ENCODE data around the gene ARFGEF3.
A peak's percentile ranks its signal among the peaks of the same experiment; 100 is the strongest.

Gene ARFGEF3

GRCh38 chr6:138215093-138215782 is 53.5 kb downstream of the ARFGEF3 start:
- DNase-seq (ENCODE audit: low read depth), result no peak

GRCh38 chr6:138218449-138218848 is 56.7 kb downstream of the ARFGEF3 start, which contains the start of gene PBOV1:
PBOV1 (minus strand) TSS chr6:138218491; CDS start chr6:138218395, 96 bp downstream.
- no peak for DNase-seq (ENCODE audit: low read depth)

- DNase-seq (ENCODE audit: low read depth), result no peak
Measured at GRCh38 chr6:138219398-138219797, 57.7 kb downstream of the ARFGEF3 start.

- DNase-seq (ENCODE audit: low read depth), result no peak
Measured at GRCh38 chr6:138219901-138220300, 58.2 kb downstream of the ARFGEF3 start.

GRCh38 chr6:138222901-138223546 is 61.3 kb downstream of the ARFGEF3 start:
- no peak for DNase-seq (ENCODE audit: low read depth)

- DNase-seq (ENCODE audit: low read depth), result no peak
Measured at GRCh38 chr6:138225953-138226352, 64.2 kb downstream of the ARFGEF3 start.

GRCh38 chr6:138226700-138227315 is 65.1 kb downstream of the ARFGEF3 start:
- DNase-seq (ENCODE audit: low read depth), result no peak

GRCh38 chr6:138227316-138227781 is 65.6 kb downstream of the ARFGEF3 start:
- DNase-seq (ENCODE audit: low read depth), result no peak

GRCh38 chr6:138229072-138229471 is 67.3 kb downstream of the ARFGEF3 start:
- DNase-seq (ENCODE audit: low read depth), result no peak

GRCh38 chr6:138229663-138230179 is 68.0 kb downstream of the ARFGEF3 start:
- no peak for DNase-seq (ENCODE audit: low read depth)

- DNase-seq (ENCODE audit: low read depth), result no peak
Measured at GRCh38 chr6:138230221-138230620, 68.5 kb downstream of the ARFGEF3 start.

- no peak for DNase-seq (ENCODE audit: low read depth)
Measured at GRCh38 chr6:138230759-138231380, 69.1 kb downstream of the ARFGEF3 start.

GRCh38 chr6:138231381-138231886 is 69.7 kb downstream of the ARFGEF3 start:
- DNase-seq (ENCODE audit: low read depth), result no peak

GRCh38 chr6:138234363-138234762 is 72.6 kb downstream of the ARFGEF3 start:
- no peak for DNase-seq (ENCODE audit: low read depth)

GRCh38 chr6:138235205-138235604 is 73.5 kb downstream of the ARFGEF3 start:
- no peak for DNase-seq (ENCODE audit: low read depth)

- DNase-seq (ENCODE audit: low read depth), result no peak
Measured at GRCh38 chr6:138235693-138236092, 74.0 kb downstream of the ARFGEF3 start.

GRCh38 chr6:138237463-138237862 is 75.7 kb downstream of the ARFGEF3 start:
- DNase-seq (ENCODE audit: low read depth), result no peak

GRCh38 chr6:138238368-138238767 is 76.6 kb downstream of the ARFGEF3 start:
- DNase-seq (ENCODE audit: low read depth), result no peak

GRCh38 chr6:138239774-138240173 is 78.0 kb downstream of the ARFGEF3 start:
- DNase-seq (ENCODE audit: low read depth), result no peak

GRCh38 chr6:138240476-138241245 is 78.9 kb downstream of the ARFGEF3 start:
- DNase-seq (ENCODE audit: low read depth), result peak; percentile 26

GRCh38 chr6:138241381-138241780 is 79.6 kb downstream of the ARFGEF3 start:
- no peak for DNase-seq (ENCODE audit: low read depth)

All from fibroblast of the conjunctiva (primary cell).